HepG2 (cell line): ENCODE results near the gene TBC1D10B. TPM values are rescaled to one million over a fixed set of nuclear protein-coding genes. Genes with fewer than 3 reads are reported as not detected.
A peak's percentile ranks its signal among the peaks of the same experiment; 100 is the strongest.

Experiments
- FOXA3 ChIP-seq: IDR thresholded peaks from 2 replicates; pipeline ENCODE4 v1.6.1; 2016; ENCODE audit warnings: missing genetic modification reagents, missing compliant biosample characterization
- GABPA ChIP-seq, 2 experiments: IDR thresholded peaks; 2 replicates each; pipeline ENCODE4 v1.6.1; 2011 to 2016; ENCODE audit warnings: low read depth in 2 of 2, low read length in 1 of 2, missing biosample characterization in 1 of 2, missing genetic modification characterization in 1 of 2
- HNF1B ChIP-seq: sonication (generic); formaldehyde crosslinking; IDR thresholded peaks from 2 replicates; pipeline ENCODE4 v1.5.1; 2020; ENCODE audit warnings: mild to moderate bottlenecking, moderate library complexity, missing genetic modification reagents
- MEIS2 ChIP-seq: sonication (generic); formaldehyde crosslinking; IDR thresholded peaks from 2 replicates; pipeline ENCODE4 v1.9.0; 2021; ENCODE audit warnings: mild to moderate bottlenecking, missing genetic modification reagents
- SRY ChIP-seq: sonication (generic); formaldehyde crosslinking; IDR thresholded peaks from 2 replicates; pipeline ENCODE4 v1.8.0; 2022; ENCODE audit warnings: mild to moderate bottlenecking, missing genetic modification reagents
- TARDBP ChIP-seq: sonication (generic); formaldehyde crosslinking; IDR thresholded peaks from 2 replicates; pipeline ENCODE4 v1.8.0; 2022; ENCODE audit warnings: mild to moderate bottlenecking, missing genetic modification reagents
- U2AF2 ChIP-seq: fragments of 200-400 bp; formaldehyde crosslinking; IDR thresholded peaks from 2 replicates; pipeline ENCODE4 v1.6.1; 2017; ENCODE audit warnings: low read depth, mild to moderate bottlenecking, low read length
- YEATS4 ChIP-seq: sonication (generic); formaldehyde crosslinking; IDR thresholded peaks from 2 replicates; pipeline ENCODE4 v1.4.0; 2020; ENCODE audit warnings: missing genetic modification reagents, borderline replicate concordance
- ZNF234 ChIP-seq: sonication (generic); formaldehyde crosslinking; conservative IDR thresholded peaks from 2 replicates; pipeline ENCODE4 v1.5.1; 2020; ENCODE audit warnings: mild to moderate bottlenecking, missing genetic modification reagents
- ZNF30 ChIP-seq: sonication (generic); formaldehyde crosslinking; IDR thresholded peaks from 2 replicates; pipeline ENCODE4 v1.5.0; 2020; ENCODE audit warnings: mild to moderate bottlenecking, missing genetic modification reagents
- ZNF652 ChIP-seq: IDR thresholded peaks from 2 replicates; pipeline ENCODE4 v1.6.1; 2016; ENCODE audit warnings: low read depth, borderline replicate concordance
- ZNF740 ChIP-seq: sonication (generic); formaldehyde crosslinking; IDR thresholded peaks from 2 replicates; pipeline ENCODE4 v1.4.0; 2020; ENCODE audit warnings: missing genetic modification reagents
- ZNF816 ChIP-seq: sonication (generic); formaldehyde crosslinking; IDR thresholded peaks from 2 replicates; pipeline ENCODE4 v1.8.0; 2022; ENCODE audit warnings: missing genetic modification reagents, mild to moderate bottlenecking, borderline replicate concordance
- polyA plus RNA-seq, 8 experiments: library from polyadenylated mRNA; depleted of rRNA in 3 of 8; stranded (reverse) in 7 of 8; unstranded in 1 of 8; fragments of >200 nt; fragmentation: Illumina TruSeq in 4 of 8; extraction: Trizol in 4 of 8; gene quantifications; 2 replicates each; pipeline versions ENCODE4 v1.2.1 to v1.2.3, GENCODE V29; 2011 to 2016; ENCODE audit warnings: low read depth in 4 of 8, missing spikeins in 1 of 8, mixed read lengths in 1 of 8; ENCODE audit not compliant: insufficient read depth in 1 of 8
- total RNA-seq, 5 experiments: library from RNA; depleted of rRNA; stranded (reverse); fragments of >200 nt; fragmentation: Illumina TruSeq; extraction: Trizol; gene quantifications; 2 replicates each; pipeline ENCODE4 v1.2.3, GENCODE V29; 2016; ENCODE audit warnings: low read depth in 1 of 5
- TF ChIP-seq, protein P1 (sequence below): sonication (generic); formaldehyde crosslinking; IDR thresholded peaks from 2 replicates; pipeline ENCODE4 v1.4.0; 2020; ENCODE audit warnings: missing genetic modification reagents, borderline replicate concordance
- TF ChIP-seq, protein P2 (sequence below): sonication (generic); formaldehyde crosslinking; IDR thresholded peaks from 2 replicates; pipeline ENCODE4 v1.8.0; 2022; ENCODE audit warnings: missing genetic modification reagents, mild to moderate bottlenecking, moderate library complexity, borderline replicate concordance
- TF ChIP-seq, protein P3 (sequence below): IDR thresholded peaks from 2 replicates; pipeline ENCODE4 v1.6.1; 2018; ENCODE audit warnings: missing genetic modification reagents, mild to moderate bottlenecking, missing compliant biosample characterization
- TF ChIP-seq, protein P4 (sequence below): sonication (generic); formaldehyde crosslinking; IDR thresholded peaks from 2 replicates; pipeline ENCODE4 v1.5.0; 2020; ENCODE audit warnings: missing genetic modification reagents

Gene TBC1D10B
- total and polyA plus RNA-seq, 2 of the 13 experiments (the other 11 are each of a cell fraction or from before 2014, with no cell fraction given) = 15.7 to 24.8 TPM

GRCh38 chr16:30401768-30402425 lies 31.6 kb upstream of the TBC1D10B start (continued):
- TF ChIP-seq, protein P1, sequence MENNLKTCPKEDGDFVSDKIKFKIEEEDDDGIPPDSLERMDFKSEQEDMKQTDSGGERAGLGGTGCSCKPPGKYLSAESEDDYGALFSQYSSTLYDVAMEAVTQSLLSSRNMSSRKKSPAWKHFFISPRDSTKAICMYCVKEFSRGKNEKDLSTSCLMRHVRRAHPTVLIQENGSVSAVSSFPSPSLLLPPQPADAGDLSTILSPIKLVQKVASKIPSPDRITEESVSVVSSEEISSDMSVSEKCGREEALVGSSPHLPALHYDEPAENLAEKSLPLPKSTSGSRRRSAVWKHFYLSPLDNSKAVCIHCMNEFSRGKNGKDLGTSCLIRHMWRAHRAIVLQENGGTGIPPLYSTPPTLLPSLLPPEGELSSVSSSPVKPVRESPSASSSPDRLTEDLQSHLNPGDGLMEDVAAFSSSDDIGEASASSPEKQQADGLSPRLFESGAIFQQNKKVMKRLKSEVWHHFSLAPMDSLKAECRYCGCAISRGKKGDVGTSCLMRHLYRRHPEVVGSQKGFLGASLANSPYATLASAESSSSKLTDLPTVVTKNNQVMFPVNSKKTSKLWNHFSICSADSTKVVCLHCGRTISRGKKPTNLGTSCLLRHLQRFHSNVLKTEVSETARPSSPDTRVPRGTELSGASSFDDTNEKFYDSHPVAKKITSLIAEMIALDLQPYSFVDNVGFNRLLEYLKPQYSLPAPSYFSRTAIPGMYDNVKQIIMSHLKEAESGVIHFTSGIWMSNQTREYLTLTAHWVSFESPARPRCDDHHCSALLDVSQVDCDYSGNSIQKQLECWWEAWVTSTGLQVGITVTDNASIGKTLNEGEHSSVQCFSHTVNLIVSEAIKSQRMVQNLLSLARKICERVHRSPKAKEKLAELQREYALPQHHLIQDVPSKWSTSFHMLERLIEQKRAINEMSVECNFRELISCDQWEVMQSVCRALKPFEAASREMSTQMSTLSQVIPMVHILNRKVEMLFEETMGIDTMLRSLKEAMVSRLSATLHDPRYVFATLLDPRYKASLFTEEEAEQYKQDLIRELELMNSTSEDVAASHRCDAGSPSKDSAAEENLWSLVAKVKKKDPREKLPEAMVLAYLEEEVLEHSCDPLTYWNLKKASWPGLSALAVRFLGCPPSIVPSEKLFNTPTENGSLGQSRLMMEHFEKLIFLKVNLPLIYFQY = peak; percentile 91
- no peak for TF ChIP-seq ZNF30 (CRISPR knock-in tag)
- TF ChIP-seq FOXA3 = peak; percentile 96
- TF ChIP-seq ZNF816 (CRISPR knock-in tag) = 0 out of 2 replicates have a peak, but pooled peaks have one; percentile 67
- TF ChIP-seq, protein P2, sequence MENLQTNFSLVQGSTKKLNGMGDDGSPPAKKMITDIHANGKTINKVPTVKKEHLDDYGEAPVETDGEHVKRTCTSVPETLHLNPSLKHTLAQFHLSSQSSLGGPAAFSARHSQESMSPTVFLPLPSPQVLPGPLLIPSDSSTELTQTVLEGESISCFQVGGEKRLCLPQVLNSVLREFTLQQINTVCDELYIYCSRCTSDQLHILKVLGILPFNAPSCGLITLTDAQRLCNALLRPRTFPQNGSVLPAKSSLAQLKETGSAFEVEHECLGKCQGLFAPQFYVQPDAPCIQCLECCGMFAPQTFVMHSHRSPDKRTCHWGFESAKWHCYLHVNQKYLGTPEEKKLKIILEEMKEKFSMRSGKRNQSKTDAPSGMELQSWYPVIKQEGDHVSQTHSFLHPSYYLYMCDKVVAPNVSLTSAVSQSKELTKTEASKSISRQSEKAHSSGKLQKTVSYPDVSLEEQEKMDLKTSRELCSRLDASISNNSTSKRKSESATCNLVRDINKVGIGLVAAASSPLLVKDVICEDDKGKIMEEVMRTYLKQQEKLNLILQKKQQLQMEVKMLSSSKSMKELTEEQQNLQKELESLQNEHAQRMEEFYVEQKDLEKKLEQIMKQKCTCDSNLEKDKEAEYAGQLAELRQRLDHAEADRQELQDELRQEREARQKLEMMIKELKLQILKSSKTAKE = peak; percentile 78; the same call in 1 of the 2 replicates
- TF ChIP-seq HNF1B = peak; percentile 83
- TF ChIP-seq SRY (CRISPR knock-in tag) = no peak
- TF ChIP-seq ZNF234 (CRISPR knock-in tag) = no peak
- peak; percentile 51; the same call in 1 of the 2 replicates for TF ChIP-seq ZNF652 (CRISPR knock-in tag)
- TF ChIP-seq, protein P3, sequence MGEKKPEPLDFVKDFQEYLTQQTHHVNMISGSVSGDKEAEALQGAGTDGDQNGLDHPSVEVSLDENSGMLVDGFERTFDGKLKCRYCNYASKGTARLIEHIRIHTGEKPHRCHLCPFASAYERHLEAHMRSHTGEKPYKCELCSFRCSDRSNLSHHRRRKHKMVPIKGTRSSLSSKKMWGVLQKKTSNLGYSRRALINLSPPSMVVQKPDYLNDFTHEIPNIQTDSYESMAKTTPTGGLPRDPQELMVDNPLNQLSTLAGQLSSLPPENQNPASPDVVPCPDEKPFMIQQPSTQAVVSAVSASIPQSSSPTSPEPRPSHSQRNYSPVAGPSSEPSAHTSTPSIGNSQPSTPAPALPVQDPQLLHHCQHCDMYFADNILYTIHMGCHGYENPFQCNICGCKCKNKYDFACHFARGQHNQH = peak; percentile 67
- TF ChIP-seq TARDBP (CRISPR knock-in tag) = peak; percentile 75
- no peak for TF ChIP-seq U2AF2
- TF ChIP-seq ZNF740 (CRISPR knock-in tag) = no peak
- TF ChIP-seq, protein P4, sequence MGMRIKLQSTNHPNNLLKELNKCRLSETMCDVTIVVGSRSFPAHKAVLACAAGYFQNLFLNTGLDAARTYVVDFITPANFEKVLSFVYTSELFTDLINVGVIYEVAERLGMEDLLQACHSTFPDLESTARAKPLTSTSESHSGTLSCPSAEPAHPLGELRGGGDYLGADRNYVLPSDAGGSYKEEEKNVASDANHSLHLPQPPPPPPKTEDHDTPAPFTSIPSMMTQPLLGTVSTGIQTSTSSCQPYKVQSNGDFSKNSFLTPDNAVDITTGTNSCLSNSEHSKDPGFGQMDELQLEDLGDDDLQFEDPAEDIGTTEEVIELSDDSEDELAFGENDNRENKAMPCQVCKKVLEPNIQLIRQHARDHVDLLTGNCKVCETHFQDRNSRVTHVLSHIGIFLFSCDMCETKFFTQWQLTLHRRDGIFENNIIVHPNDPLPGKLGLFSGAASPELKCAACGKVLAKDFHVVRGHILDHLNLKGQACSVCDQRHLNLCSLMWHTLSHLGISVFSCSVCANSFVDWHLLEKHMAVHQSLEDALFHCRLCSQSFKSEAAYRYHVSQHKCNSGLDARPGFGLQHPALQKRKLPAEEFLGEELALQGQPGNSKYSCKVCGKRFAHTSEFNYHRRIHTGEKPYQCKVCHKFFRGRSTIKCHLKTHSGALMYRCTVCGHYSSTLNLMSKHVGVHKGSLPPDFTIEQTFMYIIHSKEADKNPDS (CRISPR knock-in tag) = peak; percentile 69; the same call in 1 of the 2 replicates
- TF ChIP-seq MEIS2 (CRISPR knock-in tag) = peak; percentile 49; the same call in 1 of the 2 replicates
- peak; percentile 34; the same call in 1 of the 2 replicates for TF ChIP-seq YEATS4 (CRISPR knock-in tag)
- TF ChIP-seq GABPA (IDR thresholded peaks at IDR 0.05; ENCODE audit: low read depth, low read length) = no peak
- TF ChIP-seq GABPA (CRISPR knock-in tag; IDR thresholded peaks at IDR 0.05; ENCODE audit: low read depth) = peak; percentile 54
